Endothelial cell of umbilical vein (primary cell): Measurements from ENCODE around the gene IL3. TPM values are rescaled to one million over a fixed set of nuclear protein-coding genes. Genes with fewer than 3 reads are reported as not detected.

Experiments
- BruUV-seq: library from RNA; stranded (reverse); fragments of 400-500 nt; replicated peaks from 2 replicates; lab custom pipeline; 2021; lab: Mats Ljungman, UMichigan
- CTCF ChIA-PET: fragments of 300-600, 350-600 bp; sonication (Branson Sonifier 250); formaldehyde crosslinking; loops from one replicate; lab custom pipeline; 2021; ENCODE audit warnings: antibody characterized with exemption, inconsistent platforms; lab: Charles Lee
- POLR2A ChIA-PET: fragments of 300-600, 350-600 bp; sonication (Branson Sonifier 250); formaldehyde crosslinking; loops from one replicate; lab custom pipeline; 2021; ENCODE audit warnings: antibody characterized with exemption, inconsistent platforms; lab: Charles Lee
- DNase-seq: peaks from one replicate; pipeline ENCODE4 v3.0.0-alpha.2; 2011; ENCODE audit warnings: low read depth, low spot score
- FAIRE-seq: peaks from 2 replicates; lab custom pipeline; 2011; peaks lifted over from hg19 to GRCh38; lab: Jason Lieb, UNC
- H2AFZ ChIP-seq: 2 replicates; pipeline ENCODE4 v1.6.0; 2012; ENCODE audit warnings: low read depth, low read length, control low read depth, inconsistent platforms
- H3K27ac ChIP-seq: 2 replicates; pipeline ENCODE4 v1.5.1; 2011; ENCODE audit warnings: low read depth, mild to moderate bottlenecking, control low read depth, low read length, moderate library complexity; ENCODE audit not compliant: insufficient read depth
- H3K27me3 ChIP-seq, 2 experiments: 2 replicates each; pipeline versions ENCODE4 v1.6.0 to v1.6.1; 2011; ENCODE audit warnings: low read length in 2 of 2, mixed read lengths in 1 of 2; ENCODE audit not compliant: control insufficient read depth in 2 of 2, insufficient read depth in 2 of 2
- H3K36me3 ChIP-seq, 2 experiments: 2 replicates in 1 of 2; 3 replicates in 1 of 2; pipeline ENCODE4 v1.5.1; 2011; ENCODE audit warnings: low read length in 2 of 2, mild to moderate bottlenecking in 1 of 2, moderate library complexity in 1 of 2; ENCODE audit not compliant: control insufficient read depth in 2 of 2, insufficient read depth in 2 of 2; ENCODE audit errors: extremely low read depth in 1 of 2
- H3K4me1 ChIP-seq: 3 replicates; pipeline ENCODE4 v1.5.1; 2011; ENCODE audit warnings: mild to moderate bottlenecking, low read length; ENCODE audit not compliant: control insufficient read depth, insufficient read depth; ENCODE audit errors: extremely low read depth
- H3K4me2 ChIP-seq: 2 replicates; pipeline ENCODE4 v1.6.1; 2011; ENCODE audit warnings: low read length, control low read depth, mixed read lengths; ENCODE audit not compliant: insufficient read depth
- H3K4me3 ChIP-seq, 3 experiments: fragments of 200-600 bp in 1 of 3; sonication (generic), shearing (Covaris generic) in 1 of 3; replicated peaks in 1 of 3; 2 replicates each; pipeline ENCODE4 v1.5.1; 2011 to 2016; ENCODE audit warnings: control low read depth in 3 of 3, low read length in 3 of 3, mild to moderate bottlenecking in 2 of 3, inconsistent platforms in 1 of 3, low read depth in 1 of 3, moderate library complexity in 1 of 3; ENCODE audit not compliant: insufficient read depth in 1 of 3
- H3K79me2 ChIP-seq: 2 replicates; pipeline ENCODE4 v1.6.0; 2012; ENCODE audit warnings: low read length, inconsistent platforms; ENCODE audit not compliant: control insufficient read depth, insufficient read depth
- H3K9ac ChIP-seq: replicated peaks from 2 replicates; pipeline ENCODE3; 2011; ENCODE audit warnings: low read length, control low read depth; ENCODE audit not compliant: insufficient read depth; ENCODE audit errors: extremely low read depth
- H3K9me1 ChIP-seq: replicated peaks from 3 replicates; pipeline ENCODE4 v1.6.0; 2011; ENCODE audit warnings: mild to moderate bottlenecking, low read length; ENCODE audit not compliant: control insufficient read depth, insufficient read depth; ENCODE audit errors: extremely low read depth
- H3K9me3 ChIP-seq: replicated peaks from 2 replicates; pipeline ENCODE4 v1.5.1; 2012; ENCODE audit warnings: low read length, inconsistent platforms; ENCODE audit not compliant: control insufficient read depth, insufficient read depth
- H4K20me1 ChIP-seq: replicated peaks from 2 replicates; pipeline ENCODE3; 2011; ENCODE audit warnings: mild to moderate bottlenecking, low read length; ENCODE audit not compliant: control insufficient read depth, insufficient read depth; ENCODE audit errors: extremely low read depth
- EZH2 ChIP-seq: IDR thresholded peaks from 2 replicates; pipeline ENCODE4 v1.6.1; 2012; ENCODE audit warnings: borderline replicate concordance, low read depth, mild to moderate bottlenecking, moderate library complexity, low read length, inconsistent platforms; ENCODE audit not compliant: severe bottlenecking
- FOS ChIP-seq: IDR thresholded peaks from 2 replicates; pipeline ENCODE4 v1.6.1; 2011; ENCODE audit warnings: mild to moderate bottlenecking, low read length, moderate library complexity, borderline replicate concordance; ENCODE audit not compliant: insufficient read depth
- GATA2 ChIP-seq: IDR thresholded peaks from 2 replicates; pipeline ENCODE4 v1.7.0; 2011; ENCODE audit warnings: low read depth, mild to moderate bottlenecking, moderate library complexity, mixed read lengths, low read length; ENCODE audit not compliant: insufficient read length, insufficient read depth
- JUN ChIP-seq: IDR thresholded peaks from 2 replicates; pipeline ENCODE4 v1.6.1; 2011; ENCODE audit warnings: borderline replicate concordance, low read depth; ENCODE audit not compliant: insufficient read length, insufficient read depth
- MYC ChIP-seq: IDR thresholded peaks from one replicate; pipeline ENCODE4 v1.6.1; 2011; ENCODE audit warnings: mild to moderate bottlenecking, low read depth, low read length
- POLR2A ChIP-seq: IDR thresholded peaks from 2 replicates; pipeline ENCODE4 v1.6.1; 2012; ENCODE audit warnings: low read depth, mild to moderate bottlenecking, control low read depth, low read length
- POLR2AphosphoS5 ChIP-seq: IDR thresholded peaks from 2 replicates; pipeline ENCODE4 v1.6.1; 2012; ENCODE audit warnings: low read depth, mild to moderate bottlenecking, control low read depth, low read length, moderate library complexity; ENCODE audit not compliant: insufficient read depth
- dilution Hi-C: fragments of 300-500 bp; cut with MboI; formaldehyde crosslinking; loops from one replicate; pipeline ENCODE4 v1.15.0; 2019; ENCODE audit warnings: low sequenced_read_pairs; ENCODE audit not compliant: extremely low pct_ligation_motif_present
- intact Hi-C: fragments of 100-400 bp; cut with micrococcal nuclease; formaldehyde crosslinking; loops from one replicate; pipeline ENCODE4 v1.10.0; 2022
- polyA plus RNA-seq, 4 experiments: library from polyadenylated mRNA; depleted of rRNA in 3 of 4; stranded (reverse) in 3 of 4; unstranded in 1 of 4; fragments of >200 nt; gene quantifications; 2 replicates each; pipeline versions ENCODE4 v1.2.1 to v1.2.3, GENCODE V29; 2011 to 2012; ENCODE audit warnings: missing spikeins in 1 of 4
- total RNA-seq: library from RNA; stranded (reverse); gene quantifications from 2 replicates; pipeline ENCODE4 v1.2.3, GENCODE V29; 2021
- TF ChIP-seq, protein P1 (sequence below): IDR thresholded peaks from 2 replicates; pipeline ENCODE4 v1.6.1; 2011; ENCODE audit not compliant: insufficient read depth, insufficient read length
- TF ChIP-seq, protein P2 (sequence below), 2 donors: IDR thresholded peaks; 1 replicate in 1 of 2; 2 replicates in 1 of 2; pipeline ENCODE4 v1.5.1; 2011; ENCODE audit warnings: low read length in 2 of 2, mild to moderate bottlenecking in 2 of 2, moderate library complexity in 2 of 2, control low read depth in 1 of 2, inconsistent platforms in 1 of 2, low read depth in 1 of 2; ENCODE audit not compliant: insufficient read depth in 1 of 2; ENCODE audit errors: extremely low read depth in 1 of 2

The IL3 gene
- total and polyA plus RNA-seq, 2 donors (not counting 3 experiments of a cell fraction or from before 2014, with no cell fraction given): not detected

- no peak overlapping the region for H3K4me2 ChIP-seq
- no TSS peak for BruUV-seq
- FAIRE-seq (no peak), DNase-seq (no peak)
- H3K36me3 ChIP-seq: no peaks in the 10 kb centered on the region
- H3K9ac ChIP-seq: no peak overlapping the region
- H3K79me2 ChIP-seq: no peaks in the 10 kb centered on the region
- TF ChIP-seq, protein P1, sequence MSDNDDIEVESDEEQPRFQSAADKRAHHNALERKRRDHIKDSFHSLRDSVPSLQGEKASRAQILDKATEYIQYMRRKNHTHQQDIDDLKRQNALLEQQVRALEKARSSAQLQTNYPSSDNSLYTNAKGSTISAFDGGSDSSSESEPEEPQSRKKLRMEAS: no peak
- TF ChIP-seq POLR2A (no peak), FOS (no peak), MYC (no peak), GATA2 (no peak), EZH2 (no peak), POLR2AphosphoS5 (no peak), JUN (no peak)
- TF ChIP-seq, protein P2, sequence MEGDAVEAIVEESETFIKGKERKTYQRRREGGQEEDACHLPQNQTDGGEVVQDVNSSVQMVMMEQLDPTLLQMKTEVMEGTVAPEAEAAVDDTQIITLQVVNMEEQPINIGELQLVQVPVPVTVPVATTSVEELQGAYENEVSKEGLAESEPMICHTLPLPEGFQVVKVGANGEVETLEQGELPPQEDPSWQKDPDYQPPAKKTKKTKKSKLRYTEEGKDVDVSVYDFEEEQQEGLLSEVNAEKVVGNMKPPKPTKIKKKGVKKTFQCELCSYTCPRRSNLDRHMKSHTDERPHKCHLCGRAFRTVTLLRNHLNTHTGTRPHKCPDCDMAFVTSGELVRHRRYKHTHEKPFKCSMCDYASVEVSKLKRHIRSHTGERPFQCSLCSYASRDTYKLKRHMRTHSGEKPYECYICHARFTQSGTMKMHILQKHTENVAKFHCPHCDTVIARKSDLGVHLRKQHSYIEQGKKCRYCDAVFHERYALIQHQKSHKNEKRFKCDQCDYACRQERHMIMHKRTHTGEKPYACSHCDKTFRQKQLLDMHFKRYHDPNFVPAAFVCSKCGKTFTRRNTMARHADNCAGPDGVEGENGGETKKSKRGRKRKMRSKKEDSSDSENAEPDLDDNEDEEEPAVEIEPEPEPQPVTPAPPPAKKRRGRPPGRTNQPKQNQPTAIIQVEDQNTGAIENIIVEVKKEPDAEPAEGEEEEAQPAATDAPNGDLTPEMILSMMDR (IDR thresholded peaks at IDR 0.05; ENCODE audit: extremely low read depth in 1 of 2, insufficient read depth in 1 of 2, low read depth in 1 of 2, low read length in 2 of 2): no peak
- CTCF ChIA-PET: no interaction called here
- intact Hi-C loops: no loop called here
- no peaks in the 10 kb centered on the region for H4K20me1 ChIP-seq
- dilution Hi-C loops: no loop called here
- H3K4me3 ChIP-seq: no peak overlapping the region
- no peaks in the 10 kb centered on the region for H3K9me3 ChIP-seq
- peaks cover 0 to 2% of the 10 kb centered on the region in 2 experiments for H3K27me3 ChIP-seq
- no peak overlapping the region for H2AFZ ChIP-seq
- H3K9me1 ChIP-seq: no peaks in the 10 kb centered on the region
- no peak overlapping the region for H3K27ac ChIP-seq
- no peaks in the 10 kb centered on the region for H3K4me1 ChIP-seq
- POLR2A ChIA-PET: no interaction called here
These were observed 9.5 kb upstream of the IL3 start for GRCh38 chr5:132050661-132051552.
